ENCODE measurements around the gene SUSD6. TPM values are rescaled to one million over a fixed set of nuclear protein-coding genes. Genes with fewer than 3 reads are reported as not detected.

The SUSD6 gene
- total and polyA plus RNA-seq, 2 donors (not counting 1 experiment from before 2014, with no cell fraction given), result 62.3 to 97.8 TPM

- Histone ChIP-seq H3K4me1 (ENCODE audit: control insufficient read depth in 2 of 2, insufficient read depth in 2 of 2, low read length in 2 of 2) (peaks cover 40 to 46% of the 10 kb centered on the region in 2 donors), H4K20me1 (ENCODE audit: control insufficient read depth, insufficient read depth, low read length, poor library complexity, severe bottlenecking) (peaks cover 63% of the 10 kb centered on the region), H3K27ac (ENCODE audit: low read length in 2 of 2) (peak overlapping the region in 1 of 2 donors; percentile 23), H3K4me2 (replicated peaks; ENCODE audit: low read depth, low read length, poor library complexity, severe bottlenecking) (no peak overlapping the region), H3K27me3 (replicated peaks in 1 of 4; ENCODE audit: control extremely low read depth in 1 of 4, control insufficient read depth in 3 of 4, insufficient read depth in 4 of 4, low read length in 3 of 4) (no peaks in the 10 kb centered on the region), H3K79me2 (ENCODE audit: control insufficient read depth, insufficient read depth, low read length) (peaks cover 86% of the 10 kb centered on the region), H3K9ac (ENCODE audit: low read length) (no peak overlapping the region), H3K4me3 (ENCODE audit: control extremely low read depth in 1 of 5, extremely low read depth in 1 of 5, insufficient read depth in 1 of 5, low read depth in 2 of 5, low read length in 4 of 5) (no peak overlapping the region), H3K9me3 (ENCODE audit: control extremely low read depth in 1 of 3, control insufficient read depth in 2 of 3, insufficient read depth in 1 of 3, low read length in 2 of 3) (no peaks in the 10 kb centered on the region), H2AFZ (ENCODE audit: insufficient read depth, low read depth, low read length, poor library complexity, severe bottlenecking) (no peak overlapping the region), H3K36me3 (replicated peaks in 1 of 2; ENCODE audit: control extremely low read depth in 1 of 2, control insufficient read depth in 1 of 2, extremely low read depth in 1 of 2, insufficient read depth in 2 of 2, low read length in 1 of 2) (peaks cover 1 to 65% of the 10 kb centered on the region in 2 experiments)
- Mint-ChIP-seq H3K4me1 (peaks cover 62% of the 10 kb centered on the region), H3K27ac (no peak overlapping the region), H3K4me3 (no peak overlapping the region), H3K27me3 (no peaks in the 10 kb centered on the region), H3K9me3 (ENCODE audit: insufficient read depth) (no peaks in the 10 kb centered on the region)
- POLR2A ChIA-PET, result no interaction called here
- no peak for ATAC-seq (ENCODE audit: low read depth)
- CTCF ChIA-PET, result interaction anchor here (0.7 to 1.7 kb wide), 4 partner anchors 21 to 86 kb away, joined by 3 to 7 read pairs (median 4); no protein-coding TSS in a partner anchor
- no peak for DNase-seq
- TF ChIP-seq CTCF (IDR thresholded peaks at IDR 0.05) (no peak), EZH2 (IDR thresholded peaks at IDR 0.05; ENCODE audit: borderline replicate concordance, insufficient read depth, low read depth, low read length, poor library complexity, severe bottlenecking) (no peak)
- intact Hi-C loops (cut with micrococcal nuclease), result loop anchor here (5.0 kb wide), 2 partner anchors 33 to 88 kb away; no protein-coding TSS in a partner anchor
- 35% methylated on average over 2 of the region's 2 CpGs for WGBS (ENCODE audit: insufficient coverage)
These were observed 94.3 kb downstream of the SUSD6 start for GRCh38 chr14:69705706-69706105.

GRCh38 chr14:69708049-69708448 lies 96.7 kb downstream of the SUSD6 start:
- peak overlapping the region; percentile 46 for H3K27ac Mint-ChIP-seq
- Histone ChIP-seq H3K4me2 (replicated peaks; ENCODE audit: low read depth, low read length, poor library complexity, severe bottlenecking) (no peak overlapping the region), H3K4me3 (ENCODE audit: control extremely low read depth in 1 of 5, extremely low read depth in 1 of 5, insufficient read depth in 1 of 5, low read depth in 2 of 5, low read length in 4 of 5) (no peak overlapping the region), H3K27me3 (replicated peaks in 1 of 4; ENCODE audit: control extremely low read depth in 1 of 4, control insufficient read depth in 3 of 4, insufficient read depth in 4 of 4, low read length in 3 of 4) (no peaks in the 10 kb centered on the region), H3K9ac (ENCODE audit: low read length) (no peak overlapping the region), H3K36me3 (replicated peaks in 1 of 2; ENCODE audit: control extremely low read depth in 1 of 2, control insufficient read depth in 1 of 2, extremely low read depth in 1 of 2, insufficient read depth in 2 of 2, low read length in 1 of 2) (peaks cover 4 to 89% of the 10 kb centered on the region in 2 experiments), H3K27ac (ENCODE audit: low read length in 2 of 2) (no peak overlapping the region), H3K9me3 (ENCODE audit: control extremely low read depth in 1 of 3, control insufficient read depth in 2 of 3, insufficient read depth in 1 of 3, low read length in 2 of 3) (no peaks in the 10 kb centered on the region), H3K4me1 (ENCODE audit: control insufficient read depth in 2 of 2, insufficient read depth in 2 of 2, low read length in 2 of 2) (peaks cover 20 to 24% of the 10 kb centered on the region in 2 donors), H2AFZ (ENCODE audit: insufficient read depth, low read depth, low read length, poor library complexity, severe bottlenecking) (no peak overlapping the region), H3K79me2 (ENCODE audit: control insufficient read depth, insufficient read depth, low read length) (peaks cover 70% of the 10 kb centered on the region), H4K20me1 (ENCODE audit: control insufficient read depth, insufficient read depth, low read length, poor library complexity, severe bottlenecking) (peaks cover 43% of the 10 kb centered on the region)
- TF ChIP-seq EZH2 (IDR thresholded peaks at IDR 0.05; ENCODE audit: borderline replicate concordance, insufficient read depth, low read depth, low read length, poor library complexity, severe bottlenecking) (no peak), CTCF (IDR thresholded peaks at IDR 0.05) (no peak)
- WGBS (ENCODE audit: insufficient coverage), result no CpG with 5 or more reads among the region's 1 CpG
- ChIA-PET POLR2A (no interaction called here), CTCF (interaction anchor here (0.8 to 1.4 kb wide), 3 partner anchors 19 to 123 kb away, joined by 3 to 6 read pairs (median 4); no protein-coding TSS in a partner anchor)
- peaks cover 46% of the 10 kb centered on the region for H3K4me1 Mint-ChIP-seq
- DNase-seq, result peak; percentile 40
- intact Hi-C loops (cut with micrococcal nuclease), result loop anchor here (2.0 to 5.0 kb wide), 3 partner anchors 19 to 91 kb away; no protein-coding TSS in a partner anchor
- no peak overlapping the region for H3K4me3 Mint-ChIP-seq
- no peaks in the 10 kb centered on the region for H3K9me3 Mint-ChIP-seq (ENCODE audit: insufficient read depth)
- no peaks in the 10 kb centered on the region for H3K27me3 Mint-ChIP-seq
- ATAC-seq (ENCODE audit: low read depth), result peak; percentile 39

Data from B cell (primary cell).